HEK293T (cell line): Measurements from ENCODE around the gene UNC93B1.
"Not testable (repeated sequence)": the region's sequence is repeated elsewhere in the genome, so short reads cannot be mapped to it uniquely, and the experiment has no call there.

Source experiments
- CTCF ChIA-PET: fragments of 350-600 bp; formaldehyde crosslinking; extraction: SDS; loops from one replicate; lab custom pipeline; 2021; ENCODE audit warnings: antibody characterized with exemption, inconsistent platforms; lab: Yijun Ruan, JAX
- POLR2A ChIA-PET: fragments of 350-600 bp; formaldehyde crosslinking; extraction: SDS; loops from one replicate; lab custom pipeline; 2020; ENCODE audit warnings: antibody characterized with exemption, inconsistent platforms; lab: Yijun Ruan, JAX
- DNase-seq: peaks from one replicate; pipeline ENCODE4 v3.0.0; 2012; ENCODE audit warnings: mixed read lengths; ENCODE audit errors: extremely low spot score
- ELF4 ChIP-seq: fragments of 450-650 bp; IDR thresholded peaks from 2 replicates; pipeline ENCODE4 v1.6.1; 2017; ENCODE audit warnings: antibody characterized with exemption
- FOXA1 ChIP-seq: fragments of 450-650 bp; IDR thresholded peaks from 2 replicates; pipeline ENCODE4 v1.6.1; 2016; ENCODE audit warnings: mild to moderate bottlenecking
- FOXM1 ChIP-seq: fragments of 450-650 bp; IDR thresholded peaks from 2 replicates; pipeline ENCODE4 v1.6.1; 2017; ENCODE audit warnings: mild to moderate bottlenecking, borderline replicate concordance
- HDGF ChIP-seq: fragments of 450-650 bp; IDR thresholded peaks from 2 replicates; pipeline ENCODE4 v1.6.1; 2017; ENCODE audit warnings: antibody characterized with exemption, borderline replicate concordance
- L3MBTL2 ChIP-seq: fragments of 450-650 bp; conservative IDR thresholded peaks from 2 replicates; pipeline ENCODE4 v1.6.1; 2016; ENCODE audit warnings: mild to moderate bottlenecking
- LEF1 ChIP-seq: fragments of 450-650 bp; IDR thresholded peaks from 2 replicates; pipeline ENCODE4 v1.6.1; 2017; ENCODE audit warnings: mild to moderate bottlenecking, borderline replicate concordance
- SP1 ChIP-seq: fragments of 450-650 bp; IDR thresholded peaks from 2 replicates; pipeline ENCODE4 v1.6.1; 2017
- SUZ12 ChIP-seq: fragments of 450-650 bp; IDR thresholded peaks from 2 replicates; pipeline ENCODE4 v1.6.1; 2016; ENCODE audit warnings: mild to moderate bottlenecking
- TARDBP ChIP-seq: fragments of 450-650 bp; IDR thresholded peaks from 2 replicates; pipeline ENCODE4 v1.6.1; 2016
- ZNF384 ChIP-seq: fragments of 450-650 bp; IDR thresholded peaks from 2 replicates; pipeline ENCODE4 v1.6.1; 2016
- TF ChIP-seq, protein P1 (sequence below): fragments of 450-650 bp; IDR thresholded peaks from 2 replicates; pipeline ENCODE4 v1.6.1; 2016

The UNC93B1 gene

DNA sequence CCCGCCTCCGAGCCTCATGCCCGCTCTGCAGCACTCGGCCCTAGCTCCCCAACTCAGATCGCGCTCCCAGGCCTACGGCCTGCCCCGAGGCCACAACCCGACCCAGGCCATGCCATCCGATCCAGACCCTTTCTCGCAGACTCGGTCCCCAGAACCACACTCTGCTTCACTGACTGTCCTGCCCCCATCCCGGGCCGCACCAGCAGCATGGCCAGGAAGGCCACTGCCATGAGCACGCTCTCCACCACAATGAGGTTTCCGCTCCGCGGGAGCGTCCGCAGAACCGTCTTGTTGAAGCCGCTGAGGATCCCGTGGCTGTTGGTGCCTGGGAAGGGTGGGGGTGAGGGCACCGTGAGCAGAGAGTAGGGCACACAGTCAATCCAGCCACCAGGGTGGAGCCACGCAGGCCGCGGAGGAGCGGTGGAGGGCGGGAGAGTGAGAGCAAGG, 6.4 kb downstream of the UNC93B1 start:
- ChIA-PET POLR2A (no interaction called here), CTCF (no interaction called here)
- TF ChIP-seq LEF1 (no peak), FOXM1 (no peak), FOXA1 (no peak), ZNF384 (no peak), SUZ12 (no peak)
- TF ChIP-seq, protein P1, sequence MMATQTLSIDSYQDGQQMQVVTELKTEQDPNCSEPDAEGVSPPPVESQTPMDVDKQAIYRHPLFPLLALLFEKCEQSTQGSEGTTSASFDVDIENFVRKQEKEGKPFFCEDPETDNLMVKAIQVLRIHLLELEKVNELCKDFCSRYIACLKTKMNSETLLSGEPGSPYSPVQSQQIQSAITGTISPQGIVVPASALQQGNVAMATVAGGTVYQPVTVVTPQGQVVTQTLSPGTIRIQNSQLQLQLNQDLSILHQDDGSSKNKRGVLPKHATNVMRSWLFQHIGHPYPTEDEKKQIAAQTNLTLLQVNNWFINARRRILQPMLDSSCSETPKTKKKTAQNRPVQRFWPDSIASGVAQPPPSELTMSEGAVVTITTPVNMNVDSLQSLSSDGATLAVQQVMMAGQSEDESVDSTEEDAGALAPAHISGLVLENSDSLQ: no peak
- no peak for DNase-seq

DNA sequence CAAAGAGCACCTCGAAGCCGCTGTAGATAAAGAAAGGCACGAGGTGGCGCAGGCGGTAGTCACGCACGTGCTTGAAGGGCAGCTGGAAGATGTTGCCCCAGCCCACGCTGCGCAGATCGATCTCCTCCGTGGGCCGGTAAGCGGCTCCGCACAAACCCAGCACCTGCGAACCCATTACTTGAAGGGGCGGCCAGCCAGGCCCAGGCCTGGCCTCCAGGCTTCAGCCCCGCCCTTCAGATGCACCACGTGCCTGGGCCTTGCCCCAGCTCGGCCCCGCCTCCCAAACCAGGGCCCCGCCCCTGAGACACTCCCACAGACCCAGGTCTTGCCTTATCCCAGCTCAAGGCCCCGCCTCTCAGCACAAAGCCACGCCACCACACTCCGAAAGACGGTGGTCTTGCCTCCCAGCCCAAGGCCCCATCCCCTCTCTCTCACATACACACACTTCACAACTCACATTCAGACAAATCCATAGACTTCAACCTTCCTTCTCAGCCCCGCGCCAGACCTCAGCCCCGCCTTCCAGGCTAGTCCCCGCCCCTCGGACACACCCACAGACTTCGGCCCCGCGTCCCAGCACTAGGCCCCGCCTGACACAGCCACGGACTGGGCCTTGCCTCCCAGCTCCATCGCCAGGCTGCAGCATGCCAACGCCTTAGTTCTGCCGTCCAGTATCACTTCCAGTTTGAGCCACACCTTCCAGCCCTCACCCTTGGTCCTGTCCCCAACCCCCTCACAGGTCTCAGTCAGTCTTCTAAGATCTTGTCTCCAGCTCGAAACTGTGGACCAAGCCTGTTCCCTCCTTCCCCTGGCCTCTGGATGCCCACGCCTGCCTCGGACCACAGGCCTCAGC, 7.0 kb downstream of the UNC93B1 start:
- peak; percentile 77 for TF ChIP-seq SP1
- no peak for TF ChIP-seq ELF4
- TF ChIP-seq LEF1: no peak
- TF ChIP-seq L3MBTL2: peak; percentile 89
- TF ChIP-seq HDGF: 0 out of 2 replicates have a peak, but pooled peaks have one; percentile 56
- TF ChIP-seq, protein P1: no peak
- no peak for TF ChIP-seq FOXA1

DNA sequence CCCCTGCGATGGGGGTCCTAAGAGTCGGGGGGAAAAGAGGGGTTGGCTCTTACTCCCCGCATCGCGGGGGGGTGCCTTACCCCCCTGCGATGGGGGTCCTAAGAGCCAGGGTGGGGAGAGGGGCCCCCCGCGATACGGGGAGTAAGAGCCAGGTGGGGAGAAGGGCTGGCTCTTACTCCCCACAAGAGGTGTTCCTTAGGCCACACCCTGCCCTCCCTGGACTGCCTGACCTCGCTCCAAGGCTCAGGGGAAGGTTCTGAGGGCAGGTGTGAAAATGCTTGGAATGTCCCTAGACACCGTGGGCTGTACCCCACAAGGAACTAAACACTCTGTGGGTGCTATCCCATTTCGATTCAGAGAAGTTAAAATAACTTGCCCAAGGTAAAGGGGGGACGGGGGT, 7.8 kb downstream of the UNC93B1 start:
- no peak for TF ChIP-seq TARDBP
- TF ChIP-seq, protein P1: no peak
- DNase-seq: no peak
- ChIA-PET CTCF (no interaction called here), POLR2A (interaction anchor here (1.0 kb wide), 1 partner anchor 42 kb away, joined by 3 read pairs; no protein-coding TSS in a partner anchor)

More for the DNA sequence above, 7.0 kb downstream of the UNC93B1 start:
- ChIA-PET CTCF (interaction anchor here (0.9 kb wide), 1 partner anchor 41 kb away, joined by 3 read pairs; no protein-coding TSS in a partner anchor), POLR2A (interaction anchor here (1.0 kb wide), 1 partner anchor 41 kb away, joined by 3 read pairs; no protein-coding TSS in a partner anchor)
- peak; percentile 93 for DNase-seq

DNA sequence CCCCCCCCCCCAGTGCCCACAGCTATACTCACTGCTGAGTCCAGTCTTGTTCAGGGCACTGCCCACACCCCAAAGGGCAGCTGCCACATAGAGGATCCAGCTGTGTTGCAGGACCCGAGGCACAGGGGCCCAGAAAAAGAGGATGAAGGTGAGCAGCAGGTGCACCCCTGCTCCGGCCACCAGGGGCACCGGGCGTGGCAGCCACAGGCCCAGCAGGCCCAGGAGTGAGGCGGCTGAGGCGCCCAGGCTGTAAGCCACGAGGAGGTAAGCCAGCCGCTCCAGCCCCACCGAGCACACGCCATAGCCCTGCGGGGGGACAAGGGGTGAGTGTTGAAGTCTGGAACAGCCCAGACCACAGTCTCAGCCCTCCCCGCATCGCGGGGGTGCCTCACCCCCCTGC, 8.3 kb downstream of the UNC93B1 start:
- POLR2A ChIA-PET, CTCF ChIA-PET, DNase-seq: not testable (repeated sequence)

DNA sequence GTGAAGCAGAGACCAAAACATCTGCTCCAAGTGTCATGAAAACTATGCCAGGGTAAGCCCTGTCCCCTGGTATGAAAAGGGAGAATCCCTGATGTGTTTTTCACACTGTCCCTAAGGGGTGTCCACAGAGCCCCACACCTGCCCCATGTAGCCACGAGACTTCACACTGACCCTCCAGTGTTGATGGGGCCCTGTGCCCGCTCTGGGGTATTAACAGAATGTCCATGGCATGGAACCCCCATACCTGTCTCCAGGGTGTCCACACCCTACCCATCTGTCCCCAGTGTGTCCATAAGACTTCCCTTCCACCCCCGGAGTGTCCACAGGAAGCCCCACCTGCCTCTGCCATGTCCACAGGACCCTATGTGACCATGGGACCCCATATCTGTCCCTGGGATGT, 8.8 kb downstream of the UNC93B1 start:
- POLR2A ChIA-PET, DNase-seq, CTCF ChIA-PET: not testable (repeated sequence)

DNA sequence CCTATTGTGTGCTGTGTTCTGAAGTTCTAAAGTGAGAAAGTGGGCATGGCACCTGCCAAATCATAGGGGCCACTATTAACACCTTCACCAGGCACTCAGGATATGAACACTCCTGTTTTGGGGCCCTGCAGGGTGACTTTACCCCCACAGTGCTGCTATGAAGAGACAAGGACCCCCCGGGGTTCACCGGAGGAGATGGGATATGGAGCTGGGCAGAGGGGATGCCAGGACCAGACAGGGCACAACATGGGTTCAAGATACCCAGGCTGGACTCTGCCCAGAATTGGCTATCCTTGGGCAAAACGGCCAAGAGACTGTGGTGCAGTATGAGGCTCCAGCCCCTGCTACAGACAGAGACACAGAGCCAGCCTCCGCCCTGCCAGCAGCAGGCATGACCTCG, 9.5 kb downstream of the UNC93B1 start:
- POLR2A ChIA-PET, DNase-seq: not testable (repeated sequence)
- CTCF ChIA-PET: interaction anchor here (0.7 to 0.8 kb wide), 2 partner anchors 14 to 39 kb away, joined by 3 read pairs; no protein-coding TSS in a partner anchor

DNA sequence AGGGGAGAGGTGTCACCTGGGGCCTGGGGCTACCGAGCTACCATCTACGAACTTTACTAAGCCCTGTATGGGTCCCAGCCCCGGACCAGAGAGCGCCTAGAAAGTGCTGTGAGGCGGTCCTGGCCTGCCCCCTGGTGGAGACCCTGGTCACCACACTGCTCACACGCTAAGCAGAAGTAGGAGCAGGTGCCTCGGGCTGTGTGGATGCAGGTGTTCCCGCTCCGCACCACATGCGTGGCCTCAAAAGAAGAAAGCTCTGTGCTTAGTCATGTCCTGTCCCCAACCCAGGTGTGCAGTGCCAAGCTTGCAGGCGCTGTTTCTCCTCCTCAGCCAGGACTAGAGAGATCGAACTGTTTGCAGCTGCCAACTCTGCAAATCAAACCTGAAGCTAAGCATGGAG, 10.1 kb downstream of the UNC93B1 start:
- CTCF ChIA-PET: interaction anchor here (0.7 to 0.8 kb wide), 2 partner anchors 13 to 38 kb away, joined by 3 read pairs; no protein-coding TSS in a partner anchor
- POLR2A ChIA-PET, DNase-seq: not testable (repeated sequence)
- peak; percentile 73 for TF ChIP-seq L3MBTL2

DNA sequence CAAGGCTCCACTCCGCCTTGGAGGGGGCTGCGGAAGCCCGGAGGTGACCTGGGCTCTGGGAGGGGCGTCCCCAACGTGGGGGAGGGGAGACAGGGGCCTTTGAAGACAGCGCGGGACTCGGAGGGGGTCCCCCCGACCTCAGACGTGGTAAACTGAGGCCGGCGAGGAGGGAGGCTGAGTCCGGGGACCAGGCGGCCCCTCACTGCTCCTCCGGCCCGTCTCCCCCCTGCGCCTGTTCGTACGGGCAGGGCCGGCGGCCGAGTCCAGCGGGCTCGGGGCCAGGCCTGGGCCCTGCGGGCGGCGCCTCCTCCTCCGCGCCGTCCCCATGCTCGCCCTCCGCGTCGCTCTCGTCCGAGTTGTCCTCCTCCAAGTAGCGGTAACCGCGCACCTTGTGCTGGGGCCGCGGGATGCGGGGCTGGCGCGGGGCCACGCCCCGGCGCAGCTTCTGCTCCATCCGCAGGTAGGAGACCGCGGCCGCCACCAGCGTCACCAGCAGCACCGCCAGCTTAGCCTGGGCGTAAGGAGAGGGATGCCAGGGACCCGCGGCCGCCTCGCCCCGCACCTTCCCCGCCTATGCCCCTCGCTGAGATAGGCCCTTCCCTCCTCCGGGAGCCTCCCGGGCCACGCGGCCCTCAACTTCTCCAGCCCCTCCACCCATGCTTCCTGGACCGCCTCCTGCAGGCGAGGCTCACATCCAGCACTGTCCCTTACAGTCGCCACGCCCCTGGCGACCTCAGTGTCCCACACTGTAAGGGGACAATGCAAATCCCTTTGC, 12.4 kb downstream of the UNC93B1 start:
- POLR2A ChIA-PET, CTCF ChIA-PET, DNase-seq: not testable (repeated sequence)

DNA sequence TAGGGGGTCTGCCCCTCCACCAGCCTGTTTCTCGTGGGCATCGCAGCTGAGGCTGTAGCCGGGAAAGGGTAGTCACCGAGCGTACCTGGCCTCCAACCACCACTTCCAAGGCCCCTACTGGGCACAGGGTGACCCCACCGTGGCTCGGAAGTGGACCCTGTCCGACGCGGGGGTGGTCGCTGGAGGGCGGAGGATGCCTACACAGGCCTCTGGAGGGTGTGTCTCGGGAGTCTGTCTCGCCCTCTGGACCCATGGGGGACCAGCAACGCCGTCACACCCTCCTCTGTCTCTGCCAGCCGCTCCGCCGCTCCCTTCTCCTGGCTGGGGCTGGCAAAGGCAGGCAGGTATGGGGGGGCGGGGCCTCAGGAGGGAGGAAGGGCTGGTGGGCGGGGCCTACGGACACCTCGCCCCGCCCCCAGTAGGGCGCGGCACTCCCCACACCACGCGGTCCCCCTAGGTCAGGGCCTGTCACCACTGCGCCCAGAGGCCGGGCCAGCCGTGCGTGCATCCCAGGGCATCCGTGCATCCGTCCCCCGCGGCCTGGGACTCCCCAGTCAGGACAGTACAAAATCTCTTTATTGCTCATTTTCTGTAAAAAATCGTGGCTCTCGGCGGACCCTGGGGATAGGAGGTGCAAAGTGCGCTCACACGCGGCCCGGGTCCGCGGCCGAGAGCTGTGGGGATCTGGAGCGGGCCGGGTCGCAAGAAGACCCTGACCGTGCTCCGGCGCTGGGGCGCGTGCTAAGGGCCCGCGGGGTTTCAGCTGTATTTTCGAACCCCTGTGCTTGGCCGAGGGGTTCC, 13.2 kb downstream of the UNC93B1 start:
- CTCF ChIA-PET, POLR2A ChIA-PET, DNase-seq: not testable (repeated sequence)

DNA sequence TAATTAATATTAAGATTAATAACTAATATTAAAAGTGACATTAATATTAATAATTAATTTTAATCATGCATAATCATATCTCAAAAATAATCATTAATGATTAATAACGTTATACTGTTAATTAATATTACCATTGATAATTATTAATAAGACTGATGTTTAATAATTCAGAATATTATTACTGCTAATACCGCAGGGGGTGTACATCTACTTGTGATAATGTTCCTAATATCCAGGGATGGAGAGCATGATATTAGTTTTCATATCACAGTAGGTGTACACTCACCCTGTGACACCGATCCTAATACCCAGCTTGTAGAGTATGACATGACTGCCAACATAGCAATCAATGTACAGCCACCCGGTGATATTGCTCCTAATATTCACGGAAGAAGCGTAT, 18.6 kb downstream of the UNC93B1 start:
- DNase-seq, CTCF ChIA-PET, POLR2A ChIA-PET: not testable (repeated sequence)
